Measurements from ENCODE around the gene FAM221B. TPM values are rescaled to one million over a fixed set of nuclear protein-coding genes. Genes with fewer than 3 reads are reported as not detected.
A peak's percentile ranks its signal among the peaks of the same experiment; 100 is the strongest.

The FAM221B gene
- total RNA-seq, 1 donor from 2014 or later = 1.1 TPM

DNA sequence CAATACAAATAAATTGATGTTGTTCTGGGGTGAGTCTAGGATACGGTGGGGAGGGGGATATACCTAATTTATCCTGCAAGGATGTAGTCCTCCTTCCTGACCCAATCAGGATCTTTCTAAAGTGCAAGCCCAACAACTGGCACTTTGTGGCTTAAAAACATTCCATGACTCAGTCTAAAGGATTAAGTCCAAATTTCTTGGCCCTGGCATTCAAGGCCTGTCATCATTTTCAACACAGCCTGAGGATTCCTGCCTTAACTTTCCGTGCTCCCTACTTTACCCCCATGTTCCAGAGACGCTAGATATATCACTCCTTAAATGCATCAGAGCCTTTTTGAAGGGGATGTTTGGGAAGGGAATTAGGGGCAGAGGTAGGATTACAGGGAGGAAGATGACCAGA, 1.0 kb downstream of the FAM221B start:
- H3K9me3 Mint-ChIP-seq = no peaks in the 10 kb centered on the region
- H3K4me3 Mint-ChIP-seq = peak overlapping the region; percentile 28
- TF ChIP-seq, protein P1, sequence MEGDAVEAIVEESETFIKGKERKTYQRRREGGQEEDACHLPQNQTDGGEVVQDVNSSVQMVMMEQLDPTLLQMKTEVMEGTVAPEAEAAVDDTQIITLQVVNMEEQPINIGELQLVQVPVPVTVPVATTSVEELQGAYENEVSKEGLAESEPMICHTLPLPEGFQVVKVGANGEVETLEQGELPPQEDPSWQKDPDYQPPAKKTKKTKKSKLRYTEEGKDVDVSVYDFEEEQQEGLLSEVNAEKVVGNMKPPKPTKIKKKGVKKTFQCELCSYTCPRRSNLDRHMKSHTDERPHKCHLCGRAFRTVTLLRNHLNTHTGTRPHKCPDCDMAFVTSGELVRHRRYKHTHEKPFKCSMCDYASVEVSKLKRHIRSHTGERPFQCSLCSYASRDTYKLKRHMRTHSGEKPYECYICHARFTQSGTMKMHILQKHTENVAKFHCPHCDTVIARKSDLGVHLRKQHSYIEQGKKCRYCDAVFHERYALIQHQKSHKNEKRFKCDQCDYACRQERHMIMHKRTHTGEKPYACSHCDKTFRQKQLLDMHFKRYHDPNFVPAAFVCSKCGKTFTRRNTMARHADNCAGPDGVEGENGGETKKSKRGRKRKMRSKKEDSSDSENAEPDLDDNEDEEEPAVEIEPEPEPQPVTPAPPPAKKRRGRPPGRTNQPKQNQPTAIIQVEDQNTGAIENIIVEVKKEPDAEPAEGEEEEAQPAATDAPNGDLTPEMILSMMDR (conservative IDR thresholded peaks at IDR 0.05) = no peak
- no peak overlapping the region for H3K27ac Mint-ChIP-seq
- H3K27me3 Mint-ChIP-seq = no peaks in the 10 kb centered on the region
- peaks cover 40% of the 10 kb centered on the region for H3K4me1 Mint-ChIP-seq (ENCODE audit: unreplicated experiment)
- DNase-seq (ENCODE audit: extremely low spot score, unreplicated experiment) = no peak
- H3K36me3 Mint-ChIP-seq = no peaks in the 10 kb centered on the region

DNA sequence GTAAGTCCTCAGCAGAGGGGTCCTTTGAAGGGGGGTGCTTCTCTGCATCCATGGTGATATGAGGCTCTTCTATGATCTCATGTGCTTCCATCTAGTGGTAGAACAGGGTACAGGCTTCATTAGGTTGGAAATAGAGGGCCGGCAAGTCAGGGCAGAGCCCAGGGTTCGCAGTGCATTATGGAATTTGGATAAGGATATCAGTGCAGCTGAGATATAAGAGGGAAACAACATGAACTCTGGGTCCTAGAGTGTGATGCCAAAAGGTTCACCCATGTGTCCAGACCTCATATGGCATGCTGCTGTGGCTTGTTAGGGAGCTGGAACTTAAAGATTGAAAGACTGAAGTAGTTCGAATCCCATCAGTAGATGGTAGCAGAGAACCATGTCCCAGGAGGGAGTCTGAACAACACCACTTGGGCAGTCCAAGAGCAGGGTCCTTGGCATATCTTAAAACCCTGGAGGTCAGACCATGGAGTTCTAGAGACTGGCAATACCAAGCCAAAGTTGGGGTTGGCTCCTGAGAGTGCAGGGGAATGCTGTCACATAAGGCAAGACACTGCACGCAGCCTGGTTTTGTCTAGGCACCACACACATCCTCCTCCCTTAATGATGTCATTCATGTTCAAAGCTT, 2.3 kb downstream of the FAM221B start:
- H3K36me3 Mint-ChIP-seq = no peaks in the 10 kb centered on the region
- TF ChIP-seq, protein P1 (conservative IDR thresholded peaks at IDR 0.05) = peak; percentile 74
- H3K4me1 Mint-ChIP-seq (ENCODE audit: unreplicated experiment) = peaks cover 30% of the 10 kb centered on the region
- no peaks in the 10 kb centered on the region for H3K9me3 Mint-ChIP-seq
- no peaks in the 10 kb centered on the region for H3K27me3 Mint-ChIP-seq
- H3K4me3 Mint-ChIP-seq = peak overlapping the region; percentile 74
- peak overlapping the region; percentile 1 for H3K27ac Mint-ChIP-seq
- DNase-seq (ENCODE audit: extremely low spot score, unreplicated experiment) = no peak

DNA sequence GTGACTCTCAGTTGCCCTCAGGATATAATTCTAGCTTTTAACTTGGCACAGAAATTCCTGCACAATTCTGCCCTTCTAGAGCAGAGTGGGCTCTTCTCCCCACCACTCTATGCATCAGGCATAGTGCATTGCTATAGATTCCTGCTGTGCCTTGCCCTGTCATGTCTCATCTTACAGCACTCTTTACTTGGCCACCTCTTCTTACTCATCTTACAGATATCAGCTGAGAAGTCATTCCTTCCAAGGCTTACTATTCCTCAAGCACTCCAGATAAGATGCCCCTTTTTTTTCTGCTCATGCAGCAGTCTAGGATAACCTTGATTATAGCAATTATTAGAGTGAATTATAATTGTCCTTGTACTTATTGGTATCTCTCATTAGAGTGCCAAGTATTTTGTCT, 5.6 kb downstream of the FAM221B start:
- H3K4me1 Mint-ChIP-seq (ENCODE audit: unreplicated experiment) = peaks cover 5% of the 10 kb centered on the region
- H3K27me3 Mint-ChIP-seq = no peaks in the 10 kb centered on the region
- H3K9me3 Mint-ChIP-seq = no peaks in the 10 kb centered on the region
- no peak for DNase-seq (ENCODE audit: extremely low spot score, unreplicated experiment)
- no peak overlapping the region for H3K4me3 Mint-ChIP-seq
- H3K27ac Mint-ChIP-seq = no peak overlapping the region
- TF ChIP-seq, protein P1 (conservative IDR thresholded peaks at IDR 0.05) = no peak
- H3K36me3 Mint-ChIP-seq = no peaks in the 10 kb centered on the region

DNA sequence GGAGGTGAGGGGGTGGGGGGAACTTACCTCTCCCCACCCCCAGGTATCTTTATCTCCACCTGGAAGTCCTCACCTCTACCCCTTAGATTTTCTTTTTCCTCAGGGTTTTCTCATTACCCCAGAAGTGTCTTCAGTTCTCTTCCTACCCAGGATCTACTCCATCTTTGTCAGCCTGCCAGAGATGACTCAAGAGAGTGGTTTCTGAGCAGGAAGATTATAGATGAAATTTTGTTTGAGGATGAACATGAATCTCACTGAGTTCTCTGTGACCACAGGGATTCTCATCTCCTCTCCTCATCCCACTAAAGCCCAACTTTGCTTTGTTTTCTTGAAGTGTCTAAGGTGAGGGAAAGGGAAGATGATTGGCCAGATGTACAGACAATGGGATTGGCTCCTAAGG, 8.5 kb downstream of the FAM221B start:
- Mint-ChIP-seq H3K27me3 (no peaks in the 10 kb centered on the region), H3K9me3 (peaks cover 3% of the 10 kb centered on the region), H3K4me3 (no peak overlapping the region), H3K27ac (no peak overlapping the region), H3K36me3 (no peaks in the 10 kb centered on the region), H3K4me1 (ENCODE audit: unreplicated experiment) (peaks cover 10% of the 10 kb centered on the region)
- no peak for DNase-seq (ENCODE audit: extremely low spot score, unreplicated experiment)
- TF ChIP-seq, protein P1 (conservative IDR thresholded peaks at IDR 0.05) = no peak

DNA sequence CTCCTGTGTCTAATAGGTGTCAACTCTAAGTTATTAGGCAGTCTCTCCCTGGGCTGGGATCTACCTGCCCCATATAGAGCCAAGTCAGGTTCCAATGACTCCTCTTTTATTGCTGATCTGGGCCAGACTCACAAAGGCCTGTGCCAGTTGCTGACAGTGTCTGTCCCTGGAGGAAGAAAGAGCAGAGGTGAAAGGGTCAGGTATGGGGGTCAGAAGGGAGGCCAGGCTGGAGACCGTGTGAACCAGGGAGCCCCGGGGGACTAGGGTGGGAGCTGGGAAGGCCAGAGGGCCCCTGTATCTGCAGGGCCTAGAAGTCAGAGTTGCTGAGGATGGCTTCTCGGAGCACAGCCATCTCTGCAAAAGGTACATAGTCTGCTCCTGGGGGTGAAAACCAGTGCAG, 10.2 kb downstream of the FAM221B start:
- peak overlapping the region; percentile 11 for H3K4me3 Mint-ChIP-seq
- no peaks in the 10 kb centered on the region for H3K36me3 Mint-ChIP-seq
- peaks cover 3% of the 10 kb centered on the region for H3K9me3 Mint-ChIP-seq
- peaks cover 17% of the 10 kb centered on the region for H3K4me1 Mint-ChIP-seq (ENCODE audit: unreplicated experiment)
- H3K27ac Mint-ChIP-seq = peak overlapping the region; percentile 14
- H3K27me3 Mint-ChIP-seq = no peaks in the 10 kb centered on the region
- TF ChIP-seq, protein P1 (conservative IDR thresholded peaks at IDR 0.05) = no peak
- no peak for DNase-seq (ENCODE audit: extremely low spot score, unreplicated experiment)

Measured in type B pancreatic cell (in vitro differentiated cells).